Activated B cell treated with CpG ODN at 0.5 μM for 24 hours (primary cell): Measurements from ENCODE around the gene OR51B4. TPM values are rescaled to one million over a fixed set of nuclear protein-coding genes. Genes with fewer than 3 reads are reported as not detected.

Experiments used
- ATAC-seq: fragments of 200-7000 bp; cut with Tn5 transposase; one replicate; pipeline ENCODE4 v1.10.0; 2021; ENCODE audit warnings: low read depth, mild to moderate bottlenecking, moderate library complexity
- CTCF ChIA-PET: fragments of 350-600 bp; sonication (Branson Sonifier 250); formaldehyde crosslinking; loops from one replicate; lab custom pipeline; 2021; ENCODE audit warnings: antibody characterized with exemption; lab: Charles Lee
- POLR2A ChIA-PET: fragments of 350-600 bp; sonication (Branson Sonifier 250); formaldehyde crosslinking; loops from one replicate; lab custom pipeline; 2021; ENCODE audit warnings: antibody characterized with exemption; lab: Charles Lee
- DNase-seq: peaks from one replicate; pipeline ENCODE4 v3.0.0; 2022
- H3K27ac Mint-ChIP-seq: one replicate; pipeline ENCODE4 v1.8.0; 2020; ENCODE audit warnings: mixed read lengths
- H3K27me3 Mint-ChIP-seq: one replicate; pipeline ENCODE4 v1.8.0; 2021; ENCODE audit warnings: mixed read lengths
- H3K36me3 Mint-ChIP-seq: one replicate; pipeline ENCODE4 v1.8.0; 2021; ENCODE audit warnings: low read depth, mixed read lengths
- H3K4me1 Mint-ChIP-seq: one replicate; pipeline ENCODE4 v1.8.0; 2021; ENCODE audit warnings: mixed read lengths
- H3K4me3 Mint-ChIP-seq: one replicate; pipeline ENCODE4 v1.8.0; 2020; ENCODE audit warnings: mild to moderate bottlenecking, mixed read lengths
- H3K9me3 Mint-ChIP-seq: one replicate; pipeline ENCODE4 v1.8.0; 2020; ENCODE audit warnings: mixed read lengths
- CTCF ChIP-seq: fragments of 200-600 bp; IDR thresholded peaks from one replicate; pipeline ENCODE4 v1.8.0; 2022; ENCODE audit warnings: antibody characterized with exemption, mild to moderate bottlenecking
- intact Hi-C: fragments of 100-400 bp; cut with micrococcal nuclease; formaldehyde crosslinking; loops from one replicate; pipeline ENCODE4 v1.15.1; 2024
- total RNA-seq: library from RNA; stranded (reverse); gene quantifications from 2 replicates; pipeline ENCODE4 v1.2.3, GENCODE V29; 2022

The OR51B4 gene
- total RNA-seq, 1 donor from 2014 or later = not detected

- intact Hi-C loops = no loop called here
- H3K27ac Mint-ChIP-seq = no peak overlapping the region
- no peaks in the 10 kb centered on the region for H3K4me1 Mint-ChIP-seq
- TF ChIP-seq CTCF = no peak
- H3K9me3 Mint-ChIP-seq = no peaks in the 10 kb centered on the region
- H3K27me3 Mint-ChIP-seq = peaks cover 2% of the 10 kb centered on the region
- ChIA-PET POLR2A (no interaction called here), CTCF (no interaction called here)
- DNase-seq = no peak
- H3K4me3 Mint-ChIP-seq = no peak overlapping the region
- no peak for ATAC-seq
- H3K36me3 Mint-ChIP-seq = no peaks in the 10 kb centered on the region
Measured at GRCh38 chr11:5252192-5252918, 49.4 kb downstream of the OR51B4 start.

GRCh38 chr11:5251746-5252145 is 50.0 kb downstream of the OR51B4 start:
- ChIA-PET CTCF (no interaction called here), POLR2A (no interaction called here)
- no peak overlapping the region for H3K4me3 Mint-ChIP-seq
- H3K9me3 Mint-ChIP-seq = no peaks in the 10 kb centered on the region
- intact Hi-C loops = no loop called here
- DNase-seq (no peak), ATAC-seq (no peak)
- H3K27me3 Mint-ChIP-seq = peaks cover 2% of the 10 kb centered on the region
- H3K36me3 Mint-ChIP-seq = no peaks in the 10 kb centered on the region
- no peak for TF ChIP-seq CTCF
- no peaks in the 10 kb centered on the region for H3K4me1 Mint-ChIP-seq
- H3K27ac Mint-ChIP-seq = no peak overlapping the region

Other genes with a start within 250 kb of the OR51B4 start
- not detected in 2 replicates for gene OR52E2, start 242.3 kb downstream of the OR51B4 start, total RNA-seq
- not detected in 2 replicates for gene OR52E1, start 232.4 kb downstream of the OR51B4 start, total RNA-seq
- not detected in 2 replicates for gene OR52A5, start 163.6 kb downstream of the OR51B4 start, total RNA-seq
- gene OR52A1, start 147.2 kb downstream of the OR51B4 start, total RNA-seq = not detected in 2 replicates
- not detected in 2 replicates for gene OR51V1, start 101.3 kb downstream of the OR51B4 start, total RNA-seq
- gene HBB, start 74.9 kb downstream of the OR51B4 start, total RNA-seq = 147 and 157 TPM in 2 replicates
- not detected in 2 replicates for gene HBD, start 67.5 kb downstream of the OR51B4 start, total RNA-seq
- gene HBG1, start 52.1 kb downstream of the OR51B4 start, total RNA-seq = not detected in 2 replicates
- not detected in 2 replicates for gene HBG2, start 47.2 kb downstream of the OR51B4 start, total RNA-seq
- gene HBE1, start 32.0 kb downstream of the OR51B4 start, total RNA-seq = not detected in 2 replicates
- not detected in 2 replicates for gene OR51B2, start 22.4 kb upstream of the OR51B4 start, total RNA-seq
- 0.27 TPM in 1 of 2 replicates, not detected in the other for gene OR51B5, start 41.6 kb upstream of the OR51B4 start, total RNA-seq
- gene OR51B6, start 49.6 kb upstream of the OR51B4 start, total RNA-seq = not detected in 2 replicates
- not detected in 2 replicates for gene OR51M1, start 81.9 kb upstream of the OR51B4 start, total RNA-seq
- not detected in 2 replicates for gene OR51Q1, start 120.2 kb upstream of the OR51B4 start, total RNA-seq
- gene OR51I1, start 139.6 kb upstream of the OR51B4 start, total RNA-seq = not detected in 2 replicates
- not detected in 2 replicates for gene OR51I2, start 147.4 kb upstream of the OR51B4 start, total RNA-seq
- not detected in 2 replicates for gene OR52D1, start 186.7 kb upstream of the OR51B4 start, total RNA-seq
- gene UBQLN3, start 208.0 kb upstream of the OR51B4 start, total RNA-seq = 0.16 and 0.29 TPM in 2 replicates
- gene UBQLNL, start 214.8 kb upstream of the OR51B4 start, total RNA-seq = 0.29 and 0.34 TPM in 2 replicates
- 0.20 and 0.22 TPM in 2 replicates for gene OR52H1, start 246.6 kb upstream of the OR51B4 start, total RNA-seq